GM12801 (cell line): ENCODE data around the gene CIT.

Experiments
- TF ChIP-seq, protein P1 (sequence below): IDR thresholded peaks from one replicate; pipeline ENCODE4 v1.5.1; 2011; ENCODE audit warnings: control low read depth; ENCODE audit not compliant: insufficient read length; ENCODE audit errors: extremely low read depth

Gene CIT

DNA sequence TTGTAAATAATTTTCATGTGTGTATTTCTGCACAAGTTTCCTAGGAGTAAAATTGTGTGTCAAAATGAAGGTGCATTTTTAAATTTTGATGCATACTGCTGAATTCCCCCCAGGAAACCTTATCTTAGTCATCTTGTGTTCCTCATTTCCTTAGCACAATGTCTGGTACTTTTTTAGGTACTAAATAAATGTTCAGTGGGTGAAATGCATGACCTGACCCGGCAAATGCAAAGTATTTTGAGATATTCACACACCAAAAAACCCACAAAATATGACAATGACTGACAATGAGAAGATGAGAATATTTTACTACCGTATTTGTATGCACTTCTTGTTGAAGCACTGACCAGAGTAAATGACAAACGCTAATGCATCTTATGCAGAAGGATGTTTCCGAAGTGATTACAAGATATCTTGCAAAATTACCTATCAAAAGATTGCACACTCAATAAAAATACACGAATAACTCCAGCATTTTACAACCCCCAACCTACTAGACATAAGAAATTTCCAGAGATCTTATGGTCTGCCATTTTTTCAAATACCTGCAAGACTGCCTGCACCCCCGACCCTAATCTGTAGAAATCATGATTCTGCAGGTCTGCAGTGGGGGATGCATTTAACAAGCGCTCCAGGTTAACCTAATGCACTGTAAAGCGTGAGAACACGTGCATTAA lies 210.1 kb downstream of the CIT start:
- TF ChIP-seq, protein P1, sequence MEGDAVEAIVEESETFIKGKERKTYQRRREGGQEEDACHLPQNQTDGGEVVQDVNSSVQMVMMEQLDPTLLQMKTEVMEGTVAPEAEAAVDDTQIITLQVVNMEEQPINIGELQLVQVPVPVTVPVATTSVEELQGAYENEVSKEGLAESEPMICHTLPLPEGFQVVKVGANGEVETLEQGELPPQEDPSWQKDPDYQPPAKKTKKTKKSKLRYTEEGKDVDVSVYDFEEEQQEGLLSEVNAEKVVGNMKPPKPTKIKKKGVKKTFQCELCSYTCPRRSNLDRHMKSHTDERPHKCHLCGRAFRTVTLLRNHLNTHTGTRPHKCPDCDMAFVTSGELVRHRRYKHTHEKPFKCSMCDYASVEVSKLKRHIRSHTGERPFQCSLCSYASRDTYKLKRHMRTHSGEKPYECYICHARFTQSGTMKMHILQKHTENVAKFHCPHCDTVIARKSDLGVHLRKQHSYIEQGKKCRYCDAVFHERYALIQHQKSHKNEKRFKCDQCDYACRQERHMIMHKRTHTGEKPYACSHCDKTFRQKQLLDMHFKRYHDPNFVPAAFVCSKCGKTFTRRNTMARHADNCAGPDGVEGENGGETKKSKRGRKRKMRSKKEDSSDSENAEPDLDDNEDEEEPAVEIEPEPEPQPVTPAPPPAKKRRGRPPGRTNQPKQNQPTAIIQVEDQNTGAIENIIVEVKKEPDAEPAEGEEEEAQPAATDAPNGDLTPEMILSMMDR: no peak

DNA sequence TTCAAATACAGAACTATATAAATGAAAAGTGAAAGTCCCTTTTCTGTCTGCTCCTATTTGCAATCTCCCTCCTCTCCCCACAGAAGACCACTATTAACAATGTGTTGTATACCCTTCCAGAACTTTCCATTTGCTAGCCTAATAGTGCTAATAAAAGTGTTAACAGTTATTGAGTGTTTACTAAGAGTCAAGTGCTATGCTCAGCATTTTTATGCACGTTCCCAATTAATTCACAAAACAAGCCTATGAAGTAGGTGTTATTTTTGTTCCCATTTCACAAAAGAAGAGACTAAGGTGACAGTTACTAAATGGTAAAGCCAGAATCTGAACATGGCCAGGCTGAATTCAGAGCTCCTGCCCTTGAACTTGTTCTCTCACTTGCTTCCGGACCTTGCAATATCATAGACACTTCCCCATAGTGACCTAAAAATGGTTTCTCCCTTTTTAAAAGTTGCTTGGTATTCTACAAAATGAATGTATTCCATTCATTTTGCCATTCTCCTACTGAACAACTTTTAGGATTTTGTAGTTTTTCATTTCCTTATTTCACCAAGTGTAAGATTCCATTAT lies 210.8 kb downstream of the CIT start:
- TF ChIP-seq, protein P1: no peak

DNA sequence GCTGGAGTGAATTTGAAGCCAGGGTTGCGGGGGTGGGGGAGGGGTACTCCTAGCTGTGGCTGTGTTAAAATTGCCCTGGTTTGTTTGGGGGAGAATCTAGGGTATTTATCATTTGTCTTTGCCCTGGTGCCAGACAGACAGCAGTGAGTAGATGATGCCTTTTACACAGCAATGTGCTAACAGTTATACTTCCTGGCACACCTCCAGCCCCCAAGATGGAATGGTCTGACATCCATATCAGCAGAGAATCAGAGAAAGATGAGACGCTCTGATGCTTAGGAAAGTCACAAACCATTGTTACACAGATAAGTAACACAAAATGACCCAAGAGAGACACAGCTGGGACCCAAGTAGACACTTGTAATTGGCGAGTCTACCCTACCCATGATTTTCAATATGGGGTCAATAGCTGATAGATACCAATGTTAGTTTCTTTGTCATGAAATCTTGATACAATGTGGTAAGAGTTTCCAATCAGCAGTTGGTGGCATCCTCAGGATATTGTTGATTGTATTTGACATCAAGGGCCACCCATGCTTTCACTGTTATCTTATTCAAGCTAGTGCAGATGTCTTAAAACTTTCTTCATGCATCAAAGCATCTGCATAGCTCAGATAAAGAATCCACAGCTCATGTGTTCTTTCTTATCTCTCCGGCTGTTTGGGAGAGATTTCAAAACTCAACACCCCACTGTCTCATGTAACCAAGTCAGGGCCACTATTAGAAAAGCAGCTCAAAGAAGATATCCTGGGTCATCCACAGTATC lies 211.8 kb downstream of the CIT start:
- TF ChIP-seq, protein P1: no peak

DNA sequence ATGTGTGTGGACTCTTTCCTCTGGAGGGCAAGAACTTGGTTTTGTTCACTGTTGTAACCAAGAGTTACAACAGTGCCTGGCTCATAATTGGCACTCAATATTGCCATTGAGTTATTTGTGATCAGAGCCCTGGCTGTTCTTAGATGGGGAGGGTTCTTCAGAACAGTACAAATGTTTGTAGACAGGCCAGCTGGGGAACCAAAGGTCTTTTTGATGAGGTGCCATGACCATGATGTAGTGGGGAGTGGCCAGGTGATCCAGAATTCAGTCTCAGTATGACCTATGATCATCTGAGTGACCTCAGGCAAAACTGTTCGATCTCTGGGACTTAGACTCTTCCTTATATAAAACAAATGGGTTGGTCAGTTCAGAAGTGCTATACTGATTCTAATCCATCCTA lies 212.5 kb downstream of the CIT start:
- TF ChIP-seq, protein P1: no peak

DNA sequence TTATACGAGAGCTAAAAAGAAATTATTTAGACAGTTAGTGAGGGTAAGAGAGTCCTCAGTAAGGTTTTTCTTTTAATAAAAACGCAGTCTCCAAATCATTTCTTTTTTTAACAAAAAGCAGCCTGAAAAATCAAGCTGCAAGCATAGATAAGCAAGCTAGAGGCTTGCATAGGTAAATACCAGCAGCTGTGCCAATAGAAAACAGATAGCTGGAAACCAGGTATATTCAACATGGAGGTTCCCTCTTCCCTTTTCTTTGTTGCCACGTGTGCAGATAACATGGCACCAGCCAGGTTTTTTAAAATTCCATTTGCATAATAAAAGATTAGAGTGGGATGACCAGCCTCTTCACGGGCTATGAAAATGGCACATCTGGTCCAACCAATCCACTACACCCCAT lies 215.2 kb downstream of the CIT start:
- TF ChIP-seq, protein P1: no peak

DNA sequence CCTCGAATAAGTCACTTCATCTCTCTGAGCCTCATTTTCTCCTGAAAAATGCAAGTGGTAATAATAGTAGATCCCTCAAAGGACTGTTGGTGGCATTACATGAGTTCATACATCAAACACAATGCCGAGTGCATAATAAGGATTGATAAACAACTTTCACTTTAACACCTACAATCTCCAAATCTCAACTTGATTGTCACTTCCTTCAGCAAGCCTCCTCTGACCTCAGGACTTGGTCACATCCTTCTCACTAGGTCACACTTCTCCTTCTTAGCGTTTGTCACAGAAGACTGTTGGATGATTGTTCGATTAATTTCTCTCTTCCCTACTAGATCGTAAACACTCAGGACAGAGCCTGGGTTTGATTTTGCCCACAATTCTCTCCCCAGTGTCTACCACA lies 217.0 kb downstream of the CIT start:
- TF ChIP-seq, protein P1: no peak

DNA sequence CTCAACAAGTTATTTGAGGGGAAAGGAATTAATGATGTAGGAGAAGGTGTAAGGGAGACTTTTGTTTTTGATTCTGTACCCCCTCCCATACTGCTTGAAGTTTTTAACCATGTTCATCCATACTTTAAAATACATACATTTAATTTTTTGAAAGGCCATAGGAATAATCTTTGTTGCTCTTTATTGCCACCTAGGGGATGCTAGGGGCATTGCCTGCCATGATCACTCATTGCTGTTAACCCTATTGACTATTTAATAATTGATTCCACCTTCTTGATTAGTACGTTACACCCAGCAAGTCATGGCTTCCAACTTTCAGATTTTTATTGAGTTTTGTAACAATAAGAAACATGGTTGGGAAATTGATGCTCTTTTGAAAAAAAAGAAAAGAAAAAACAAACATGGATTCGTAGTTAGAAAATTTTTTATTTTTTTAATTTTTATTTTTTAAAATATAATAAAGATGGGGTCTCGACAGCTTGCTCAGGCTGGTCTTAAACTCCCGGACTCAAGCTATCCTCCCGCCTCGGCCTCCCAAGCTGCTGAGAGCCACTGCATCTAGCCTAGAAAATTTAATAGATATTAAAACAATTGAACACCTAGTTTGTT lies 217.7 kb downstream of the CIT start:
- TF ChIP-seq, protein P1: no peak
